Right ventricle myocardium superior (tissue), 1 donor: ENCODE data around the gene APOBEC3G. TPM values are rescaled to one million over a fixed set of nuclear protein-coding genes. Genes with fewer than 3 reads are reported as not detected.

Experiments used
- ATAC-seq: fragments of 200-7000 bp; cut with Tn5 transposase; one replicate; pipeline ENCODE4 v1.9.1; 2020; ENCODE audit warnings: mild to moderate bottlenecking; ENCODE audit not compliant: poor library complexity
- DNase-seq: peaks from one replicate; pipeline ENCODE4 v3.0.0-alpha.2; 2020
- intact Hi-C: fragments of 100-400 bp; cut with DNase I; formaldehyde crosslinking; loops from one replicate; pipeline ENCODE4 v1.11.2; 2022
- total RNA-seq: library from RNA; stranded (reverse); fragmentation: NEBNext Ultra II Directional; extraction: Animal tissue kit (Norgen Biotek cat#: 25700); gene quantifications from one replicate; pipeline ENCODE4 v1.2.1, GENCODE V29; 2021
- donor health status: DM: no; HTN: yes; CAD: no; lungs with severe emphysema.

The APOBEC3G gene
- total RNA-seq, 1 donor from 2014 or later, result 2.7 TPM

- intact Hi-C loops, result no loop called here
- DNase-seq (no peak), ATAC-seq (no peak)
These were observed 56.8 kb downstream of the APOBEC3G start for GRCh38 chr22:39133871-39134270.

- peak; percentile 13 for ATAC-seq
- intact Hi-C loops, result no loop called here
- no peak for DNase-seq
These were observed 57.5 kb downstream of the APOBEC3G start for GRCh38 chr22:39134366-39135091.

- intact Hi-C loops, result no loop called here
- DNase-seq, result peak; percentile 75
- ATAC-seq, result peak; percentile 75
These were observed 58.2 kb downstream of the APOBEC3G start for GRCh38 chr22:39135092-39135896.

GRCh38 chr22:39136317-39136716 lies 59.2 kb downstream of the APOBEC3G start:
- intact Hi-C loops, result no loop called here
- no peak for DNase-seq
- no peak for ATAC-seq

Other genes starting within 250 kb of the APOBEC3G start
- gene NPTXR, start 233.2 kb upstream of the APOBEC3G start, total RNA-seq, result 16.8 TPM
- 36.1 TPM for gene CBX6, start 205.1 kb upstream of the APOBEC3G start, total RNA-seq
- 0.35 TPM for gene APOBEC3A, start 119.7 kb upstream of the APOBEC3G start, total RNA-seq
- 0.75 TPM for gene APOBEC3B, start 94.9 kb upstream of the APOBEC3G start, total RNA-seq
- gene APOBEC3C, start 63.0 kb upstream of the APOBEC3G start, total RNA-seq, result 24.9 TPM
- gene APOBEC3D, start 56.1 kb upstream of the APOBEC3G start, total RNA-seq, result 1.2 TPM
- 4.1 TPM for gene APOBEC3F, start 36.4 kb upstream of the APOBEC3G start, total RNA-seq
- not detected for gene APOBEC3H, start 20.0 kb downstream of the APOBEC3G start, total RNA-seq
- 69.9 TPM for gene CBX7, start 75.4 kb downstream of the APOBEC3G start, total RNA-seq
- 16.2 TPM for gene PDGFB, start 167.7 kb downstream of the APOBEC3G start, total RNA-seq
- 300 TPM for gene RPL3, start 242.3 kb downstream of the APOBEC3G start, total RNA-seq